Mammary epithelial cell (primary cell): ENCODE results near the gene CCDC138.

ENCODE experiments used
- CTCF ChIP-seq, 2 donors: IDR thresholded peaks in 1 of 2; conservative IDR thresholded peaks in 1 of 2; 2 replicates each; pipeline ENCODE4 v1.5.1; 2011 to 2012; ENCODE audit warnings: inconsistent platforms in 2 of 2, low read length in 2 of 2, mild to moderate bottlenecking in 2 of 2, control low read depth in 1 of 2, low read depth in 1 of 2; ENCODE audit not compliant: insufficient read depth in 1 of 2; ENCODE audit errors: extremely low read depth in 1 of 2
- EZH2 ChIP-seq: IDR thresholded peaks from 2 replicates; pipeline ENCODE4 v1.6.1; 2012; ENCODE audit warnings: low read length, inconsistent platforms, borderline replicate concordance

GRCh38 chr2:108923736-108924579 is 137.4 kb downstream of the CCDC138 start:
- TF ChIP-seq EZH2 (no peak), CTCF (conservative IDR thresholded peaks at IDR 0.05 in 1 of 2, IDR thresholded peaks at IDR 0.05 in 1 of 2; ENCODE audit: extremely low read depth in 1 of 2, insufficient read depth in 1 of 2, low read depth in 1 of 2, low read length in 2 of 2) (no peak)
